SK-N-SH treated with all-trans-retinoic acid at 6 μM for 48 hours (cell line): ENCODE data around the gene PRR23C.

Experiments
- ATAC-seq: fragments of 200-7000 bp; cut with Tn5 transposase; 3 replicates; pipeline ENCODE4 v1.9.1; 2020; ENCODE audit warnings: mild to moderate bottlenecking, moderate library complexity
- ARNTL ChIP-seq: fragments of 450-650 bp; formaldehyde crosslinking; IDR thresholded peaks from 2 replicates; pipeline ENCODE4 v1.5.0; 2020; ENCODE audit warnings: low read depth, mild to moderate bottlenecking, moderate library complexity, borderline replicate concordance
- BACH2 ChIP-seq: fragments of 250-450 bp; sonication (Bioruptor Pico); IDR thresholded peaks from 2 replicates; pipeline ENCODE4 v1.9.0; 2021; ENCODE audit warnings: mild to moderate bottlenecking, borderline replicate concordance
- ESRRG ChIP-seq: fragments of 250-450 bp; sonication (Bioruptor Pico); IDR thresholded peaks from 2 replicates; pipeline ENCODE4 v1.6.1; 2021; ENCODE audit warnings: mild to moderate bottlenecking
- GLIS3 ChIP-seq: fragments of 250-450 bp; sonication (Bioruptor Pico); IDR thresholded peaks from 2 replicates; pipeline ENCODE4 v1.5.0; 2020; ENCODE audit warnings: mild to moderate bottlenecking, moderate library complexity
- OSR1 ChIP-seq: fragments of 250-450 bp; sonication (Bioruptor Pico); IDR thresholded peaks from 2 replicates; pipeline ENCODE4 v1.8.0; 2022; ENCODE audit warnings: moderate library complexity, mild to moderate bottlenecking, inconsistent platforms
- RARB ChIP-seq: fragments of 250-450 bp; sonication (Bioruptor Pico); IDR thresholded peaks from 2 replicates; pipeline ENCODE4 v1.8.0; 2021; ENCODE audit warnings: mild to moderate bottlenecking, moderate library complexity
- TCF4 ChIP-seq: fragments of 250-450 bp; sonication (Bioruptor Pico); IDR thresholded peaks from 2 replicates; pipeline ENCODE4 v1.8.0; 2021; ENCODE audit warnings: mild to moderate bottlenecking, moderate library complexity, borderline replicate concordance
- ZC3H10 ChIP-seq: fragments of 250-450 bp; sonication (Bioruptor Pico); IDR thresholded peaks from 2 replicates; pipeline ENCODE4 v1.5.1; 2021; ENCODE audit warnings: mild to moderate bottlenecking, moderate library complexity
- ZFP30 ChIP-seq: fragments of 450-650 bp; formaldehyde crosslinking; IDR thresholded peaks from 2 replicates; pipeline ENCODE4 v1.5.0; 2022; ENCODE audit warnings: mild to moderate bottlenecking, moderate library complexity
- ZNF70 ChIP-seq: fragments of 450-650 bp; formaldehyde crosslinking; IDR thresholded peaks from 2 replicates; pipeline ENCODE4 v1.5.0; 2020; ENCODE audit warnings: mild to moderate bottlenecking, moderate library complexity
- ZNF8 ChIP-seq: fragments of 450-650 bp; formaldehyde crosslinking; IDR thresholded peaks from 2 replicates; pipeline ENCODE4 v1.5.0; 2020; ENCODE audit warnings: mild to moderate bottlenecking, moderate library complexity
- TF ChIP-seq, protein P1 (sequence below): fragments of 250-450 bp; sonication (Bioruptor Pico); IDR thresholded peaks from 2 replicates; pipeline ENCODE4 v1.5.0; 2020; ENCODE audit warnings: mild to moderate bottlenecking, moderate library complexity
- TF ChIP-seq, protein P2 (sequence below): fragments of 250-450 bp; sonication (Bioruptor Pico); IDR thresholded peaks from 2 replicates; pipeline ENCODE4 v1.8.0; 2020; ENCODE audit warnings: mild to moderate bottlenecking, moderate library complexity, borderline replicate concordance
- TF ChIP-seq, protein P3 (sequence below): fragments of 250-450 bp; sonication (Bioruptor Pico); IDR thresholded peaks from 2 replicates; pipeline ENCODE4 v1.5.1; 2020; ENCODE audit warnings: low read depth, mild to moderate bottlenecking, moderate library complexity

Gene PRR23C

DNA sequence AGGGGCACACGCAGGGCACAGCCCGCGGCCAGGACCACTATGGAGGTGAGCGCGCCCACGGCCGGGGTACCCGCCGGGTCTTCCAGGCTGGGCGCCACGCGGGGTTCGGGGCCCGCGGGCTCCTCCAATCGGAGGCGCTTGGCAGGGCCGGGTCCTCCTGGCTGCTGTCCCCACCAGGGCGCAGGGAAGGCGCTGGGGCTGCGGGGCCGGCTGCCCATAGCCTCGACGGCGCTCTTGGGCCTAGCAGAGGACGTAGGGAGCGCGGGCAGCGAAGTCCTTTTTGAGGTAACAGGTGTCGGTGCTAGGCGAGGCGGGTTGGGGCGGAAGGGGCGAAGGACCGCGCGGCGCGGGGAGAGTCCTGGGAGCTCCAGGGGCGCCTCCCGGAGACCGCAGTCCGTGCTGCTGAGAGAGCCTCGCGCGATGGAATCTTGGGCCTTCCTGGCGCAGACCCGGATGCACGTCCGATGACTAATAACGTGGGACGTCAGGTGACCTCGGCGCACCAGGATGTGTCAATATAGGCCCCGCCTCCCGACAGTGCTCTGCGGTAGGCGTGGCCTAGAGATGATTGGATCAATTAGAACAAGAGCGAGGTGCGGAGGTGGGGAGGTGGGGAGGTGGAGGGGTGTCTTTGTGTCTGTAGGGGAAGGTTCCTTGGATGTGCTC lies 38.5 kb downstream of the PRR23C start, which contains the start of gene PRR23A (continued):
- no peak for TF ChIP-seq ESRRG (CRISPR knock-in tag)
- TF ChIP-seq TCF4 (CRISPR knock-in tag): no peak
- TF ChIP-seq OSR1 (CRISPR knock-in tag): no peak
- no peak for TF ChIP-seq GLIS3 (CRISPR knock-in tag)
- TF ChIP-seq RARB: no peak
- TF ChIP-seq, protein P1, sequence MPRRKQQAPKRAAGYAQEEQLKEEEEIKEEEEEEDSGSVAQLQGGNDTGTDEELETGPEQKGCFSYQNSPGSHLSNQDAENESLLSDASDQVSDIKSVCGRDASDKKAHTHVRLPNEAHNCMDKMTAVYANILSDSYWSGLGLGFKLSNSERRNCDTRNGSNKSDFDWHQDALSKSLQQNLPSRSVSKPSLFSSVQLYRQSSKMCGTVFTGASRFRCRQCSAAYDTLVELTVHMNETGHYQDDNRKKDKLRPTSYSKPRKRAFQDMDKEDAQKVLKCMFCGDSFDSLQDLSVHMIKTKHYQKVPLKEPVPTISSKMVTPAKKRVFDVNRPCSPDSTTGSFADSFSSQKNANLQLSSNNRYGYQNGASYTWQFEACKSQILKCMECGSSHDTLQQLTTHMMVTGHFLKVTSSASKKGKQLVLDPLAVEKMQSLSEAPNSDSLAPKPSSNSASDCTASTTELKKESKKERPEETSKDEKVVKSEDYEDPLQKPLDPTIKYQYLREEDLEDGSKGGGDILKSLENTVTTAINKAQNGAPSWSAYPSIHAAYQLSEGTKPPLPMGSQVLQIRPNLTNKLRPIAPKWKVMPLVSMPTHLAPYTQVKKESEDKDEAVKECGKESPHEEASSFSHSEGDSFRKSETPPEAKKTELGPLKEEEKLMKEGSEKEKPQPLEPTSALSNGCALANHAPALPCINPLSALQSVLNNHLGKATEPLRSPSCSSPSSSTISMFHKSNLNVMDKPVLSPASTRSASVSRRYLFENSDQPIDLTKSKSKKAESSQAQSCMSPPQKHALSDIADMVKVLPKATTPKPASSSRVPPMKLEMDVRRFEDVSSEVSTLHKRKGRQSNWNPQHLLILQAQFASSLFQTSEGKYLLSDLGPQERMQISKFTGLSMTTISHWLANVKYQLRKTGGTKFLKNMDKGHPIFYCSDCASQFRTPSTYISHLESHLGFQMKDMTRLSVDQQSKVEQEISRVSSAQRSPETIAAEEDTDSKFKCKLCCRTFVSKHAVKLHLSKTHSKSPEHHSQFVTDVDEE (CRISPR knock-in tag): no peak
- TF ChIP-seq, protein P2, sequence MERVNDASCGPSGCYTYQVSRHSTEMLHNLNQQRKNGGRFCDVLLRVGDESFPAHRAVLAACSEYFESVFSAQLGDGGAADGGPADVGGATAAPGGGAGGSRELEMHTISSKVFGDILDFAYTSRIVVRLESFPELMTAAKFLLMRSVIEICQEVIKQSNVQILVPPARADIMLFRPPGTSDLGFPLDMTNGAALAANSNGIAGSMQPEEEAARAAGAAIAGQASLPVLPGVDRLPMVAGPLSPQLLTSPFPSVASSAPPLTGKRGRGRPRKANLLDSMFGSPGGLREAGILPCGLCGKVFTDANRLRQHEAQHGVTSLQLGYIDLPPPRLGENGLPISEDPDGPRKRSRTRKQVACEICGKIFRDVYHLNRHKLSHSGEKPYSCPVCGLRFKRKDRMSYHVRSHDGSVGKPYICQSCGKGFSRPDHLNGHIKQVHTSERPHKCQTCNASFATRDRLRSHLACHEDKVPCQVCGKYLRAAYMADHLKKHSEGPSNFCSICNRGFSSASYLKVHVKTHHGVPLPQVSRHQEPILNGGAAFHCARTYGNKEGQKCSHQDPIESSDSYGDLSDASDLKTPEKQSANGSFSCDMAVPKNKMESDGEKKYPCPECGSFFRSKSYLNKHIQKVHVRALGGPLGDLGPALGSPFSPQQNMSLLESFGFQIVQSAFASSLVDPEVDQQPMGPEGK (CRISPR knock-in tag): no peak
- no peak for TF ChIP-seq ZC3H10 (CRISPR knock-in tag)
- TF ChIP-seq ZNF70 (CRISPR knock-in tag): no peak

DNA sequence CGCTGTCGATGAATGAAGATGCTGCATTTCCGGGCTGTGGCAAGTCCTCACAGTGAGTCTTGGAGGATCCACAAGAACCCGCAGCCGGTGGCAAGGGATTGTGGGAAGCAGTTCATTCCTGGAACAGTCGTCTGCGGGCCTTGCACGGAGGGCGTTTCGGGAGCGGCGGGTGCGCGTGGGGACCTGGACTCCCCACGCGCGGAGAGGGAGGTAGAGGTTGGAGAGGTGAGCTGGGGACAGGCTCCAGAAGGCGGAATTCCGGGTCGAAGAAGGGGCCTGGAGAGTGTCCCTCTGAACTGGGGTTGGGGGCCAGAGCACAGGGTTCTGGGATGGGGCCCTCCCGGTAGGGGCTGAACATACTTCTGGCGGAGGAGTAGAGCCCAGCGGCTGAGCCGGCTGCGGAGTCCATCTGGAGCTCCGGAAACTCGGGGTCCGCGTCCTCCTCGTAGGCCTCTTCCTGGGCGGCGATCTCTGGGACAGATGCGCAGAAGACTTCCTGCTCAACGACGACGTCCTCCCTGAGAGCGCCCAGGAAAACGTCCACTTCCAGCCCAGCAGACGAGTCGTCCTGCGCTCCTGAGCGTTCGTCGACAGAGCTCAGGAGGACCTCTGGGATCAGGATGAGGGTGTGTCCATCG lies 39.2 kb downstream of the PRR23C start:
- TF ChIP-seq OSR1 (CRISPR knock-in tag) (no peak), ZFP30 (CRISPR knock-in tag) (no peak)
- TF ChIP-seq, protein P2 (CRISPR knock-in tag): no peak
- TF ChIP-seq, all 23 proteins: peak for 0
- ATAC-seq: no peak

DNA sequence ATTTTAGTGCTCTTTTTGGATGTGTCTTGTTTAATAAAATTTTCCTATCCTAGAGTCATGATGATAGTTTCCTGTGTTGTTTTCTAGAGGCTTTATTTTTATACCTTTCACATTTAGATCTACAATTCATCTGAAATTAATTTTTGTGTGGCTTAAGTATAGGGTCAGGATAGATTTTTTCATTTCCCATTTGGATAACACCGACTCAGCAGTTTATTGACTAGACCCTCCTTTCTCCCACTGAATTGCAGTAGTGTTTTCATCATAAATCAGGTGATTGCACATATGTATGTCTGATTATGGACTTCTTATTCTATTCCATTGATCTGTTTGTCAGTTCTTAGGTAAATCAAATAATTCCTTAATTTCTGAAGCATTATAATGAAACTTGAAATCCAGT lies 49.0 kb downstream of the PRR23C start:
- TF ChIP-seq ZNF8 (CRISPR knock-in tag) (no peak), BACH2 (CRISPR knock-in tag) (no peak), ARNTL (CRISPR knock-in tag) (no peak)
- TF ChIP-seq, protein P3, sequence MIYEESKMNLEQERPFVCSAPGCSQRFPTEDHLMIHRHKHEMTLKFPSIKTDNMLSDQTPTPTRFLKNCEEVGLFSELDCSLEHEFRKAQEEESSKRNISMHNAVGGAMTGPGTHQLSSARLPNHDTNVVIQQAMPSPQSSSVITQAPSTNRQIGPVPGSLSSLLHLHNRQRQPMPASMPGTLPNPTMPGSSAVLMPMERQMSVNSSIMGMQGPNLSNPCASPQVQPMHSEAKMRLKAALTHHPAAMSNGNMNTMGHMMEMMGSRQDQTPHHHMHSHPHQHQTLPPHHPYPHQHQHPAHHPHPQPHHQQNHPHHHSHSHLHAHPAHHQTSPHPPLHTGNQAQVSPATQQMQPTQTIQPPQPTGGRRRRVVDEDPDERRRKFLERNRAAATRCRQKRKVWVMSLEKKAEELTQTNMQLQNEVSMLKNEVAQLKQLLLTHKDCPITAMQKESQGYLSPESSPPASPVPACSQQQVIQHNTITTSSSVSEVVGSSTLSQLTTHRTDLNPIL (CRISPR knock-in tag): no peak
- ATAC-seq: no peak
